Rectal smooth muscle tissue (tissue), 1 donor: ENCODE measurements around the gene MTPN.

Source experiments
- H3K27ac ChIP-seq: one replicate; pipeline ENCODE4 v1.7.0; 2013; ENCODE audit warnings: low read depth, low read length, inconsistent platforms
- H3K27me3 ChIP-seq: one replicate; pipeline ENCODE4 v1.7.0; 2013; ENCODE audit warnings: low read length; ENCODE audit not compliant: control insufficient read depth, insufficient read depth
- H3K36me3 ChIP-seq: one replicate; pipeline ENCODE4 v1.7.0; 2013; ENCODE audit warnings: low read length; ENCODE audit not compliant: control insufficient read depth, insufficient read depth
- H3K4me1 ChIP-seq: one replicate; pipeline ENCODE4 v1.7.0; 2013; ENCODE audit warnings: low read length; ENCODE audit not compliant: control insufficient read depth, insufficient read depth
- H3K4me3 ChIP-seq: one replicate; pipeline ENCODE4 v1.7.0; 2013; ENCODE audit warnings: low read length
- H3K9ac ChIP-seq: one replicate; pipeline ENCODE4 v1.7.0; 2013; ENCODE audit warnings: low read length

MTPN gene

GRCh38 chr7:135905858-135906257 lies 71.3 kb downstream of the MTPN start:
- Histone ChIP-seq H3K9ac (no peak overlapping the region), H3K4me3 (no peak overlapping the region), H3K36me3 (no peaks in the 10 kb centered on the region), H3K27ac (no peak overlapping the region), H3K27me3 (no peaks in the 10 kb centered on the region), H3K4me1 (no peaks in the 10 kb centered on the region)

- Histone ChIP-seq H3K4me3 (no peak overlapping the region), H3K36me3 (no peaks in the 10 kb centered on the region), H3K27ac (no peak overlapping the region), H3K9ac (no peak overlapping the region), H3K27me3 (no peaks in the 10 kb centered on the region), H3K4me1 (no peaks in the 10 kb centered on the region)
Observed at GRCh38 chr7:135905355-135905754, 71.8 kb downstream of the MTPN start.

GRCh38 chr7:135904282-135904681 lies 72.9 kb downstream of the MTPN start:
- H3K27ac ChIP-seq: no peak overlapping the region

GRCh38 chr7:135901585-135902540 lies 75.3 kb downstream of the MTPN start:
- Histone ChIP-seq H3K36me3 (no peaks in the 10 kb centered on the region), H3K9ac (no peak overlapping the region), H3K4me1 (no peaks in the 10 kb centered on the region), H3K4me3 (no peak overlapping the region), H3K27ac (no peak overlapping the region), H3K27me3 (no peaks in the 10 kb centered on the region)

More at GRCh38 chr7:135904282-135904681, 72.9 kb downstream of the MTPN start:
- Histone ChIP-seq H3K4me1 (no peaks in the 10 kb centered on the region), H3K36me3 (no peaks in the 10 kb centered on the region), H3K4me3 (no peak overlapping the region), H3K9ac (no peak overlapping the region), H3K27me3 (no peaks in the 10 kb centered on the region)

GRCh38 chr7:135900065-135900546 lies 77.1 kb downstream of the MTPN start:
- Histone ChIP-seq H3K27me3 (no peaks in the 10 kb centered on the region), H3K27ac (no peak overlapping the region), H3K4me3 (no peak overlapping the region), H3K9ac (no peak overlapping the region), H3K4me1 (no peaks in the 10 kb centered on the region), H3K36me3 (no peaks in the 10 kb centered on the region)

GRCh38 chr7:135899458-135900064 lies 77.6 kb downstream of the MTPN start:
- Histone ChIP-seq H3K27me3 (no peaks in the 10 kb centered on the region), H3K4me1 (no peaks in the 10 kb centered on the region), H3K4me3 (no peak overlapping the region), H3K9ac (no peak overlapping the region), H3K36me3 (no peaks in the 10 kb centered on the region), H3K27ac (no peak overlapping the region)

GRCh38 chr7:135898226-135898625 lies 78.9 kb downstream of the MTPN start:
- H3K4me3 ChIP-seq: no peak overlapping the region
- no peaks in the 10 kb centered on the region for H3K36me3 ChIP-seq
- no peak overlapping the region for H3K9ac ChIP-seq
- H3K27ac ChIP-seq: no peak overlapping the region
- H3K27me3 ChIP-seq: no peaks in the 10 kb centered on the region
- H3K4me1 ChIP-seq: no peaks in the 10 kb centered on the region

GRCh38 chr7:135894816-135895215 lies 82.3 kb downstream of the MTPN start:
- no peaks in the 10 kb centered on the region for H3K36me3 ChIP-seq
- no peak overlapping the region for H3K9ac ChIP-seq
- no peaks in the 10 kb centered on the region for H3K4me1 ChIP-seq
- H3K4me3 ChIP-seq: no peak overlapping the region
- no peaks in the 10 kb centered on the region for H3K27me3 ChIP-seq
- no peak overlapping the region for H3K27ac ChIP-seq

- H3K9ac ChIP-seq: no peak overlapping the region
- no peak overlapping the region for H3K4me3 ChIP-seq
- H3K4me1 ChIP-seq: no peaks in the 10 kb centered on the region
- no peaks in the 10 kb centered on the region for H3K36me3 ChIP-seq
- H3K27ac ChIP-seq: no peak overlapping the region
- H3K27me3 ChIP-seq: no peaks in the 10 kb centered on the region
Observed at GRCh38 chr7:135889823-135890222, 87.3 kb downstream of the MTPN start.

- Histone ChIP-seq H3K27me3 (no peaks in the 10 kb centered on the region), H3K4me1 (no peaks in the 10 kb centered on the region), H3K9ac (no peak overlapping the region), H3K4me3 (no peak overlapping the region), H3K27ac (no peak overlapping the region), H3K36me3 (no peaks in the 10 kb centered on the region)
Observed at GRCh38 chr7:135888740-135889139, 88.4 kb downstream of the MTPN start.

- Histone ChIP-seq H3K27ac (no peak overlapping the region), H3K27me3 (no peaks in the 10 kb centered on the region), H3K36me3 (no peaks in the 10 kb centered on the region), H3K4me1 (no peaks in the 10 kb centered on the region), H3K4me3 (no peak overlapping the region), H3K9ac (no peak overlapping the region)
Observed at GRCh38 chr7:135886345-135887132, 90.6 kb downstream of the MTPN start.
